ENCODE data around the gene FIG4.

- no peak for TF ChIP-seq CTCF (IDR thresholded peaks at IDR 0.05)
- no peak for TF ChIP-seq POLR2A (IDR thresholded peaks at IDR 0.05)
- TF ChIP-seq POLR2AphosphoS5 (IDR thresholded peaks at IDR 0.05): no peak
Measured at GRCh38 chr6:109736273-109737025, 45.4 kb downstream of the FIG4 start.

Data from gastroesophageal sphincter (tissue), 3 donors.